Measurements from ENCODE around the gene RAB11FIP3. TPM values are rescaled to one million over a fixed set of nuclear protein-coding genes. Genes with fewer than 3 reads are reported as not detected.

RAB11FIP3 gene
- total and polyA plus RNA-seq, 10 of the 15 experiments (the other 5 are each of a cell fraction or from before 2014, with no cell fraction given): 1.2 to 27.3 (median 7.7) TPM

DNA sequence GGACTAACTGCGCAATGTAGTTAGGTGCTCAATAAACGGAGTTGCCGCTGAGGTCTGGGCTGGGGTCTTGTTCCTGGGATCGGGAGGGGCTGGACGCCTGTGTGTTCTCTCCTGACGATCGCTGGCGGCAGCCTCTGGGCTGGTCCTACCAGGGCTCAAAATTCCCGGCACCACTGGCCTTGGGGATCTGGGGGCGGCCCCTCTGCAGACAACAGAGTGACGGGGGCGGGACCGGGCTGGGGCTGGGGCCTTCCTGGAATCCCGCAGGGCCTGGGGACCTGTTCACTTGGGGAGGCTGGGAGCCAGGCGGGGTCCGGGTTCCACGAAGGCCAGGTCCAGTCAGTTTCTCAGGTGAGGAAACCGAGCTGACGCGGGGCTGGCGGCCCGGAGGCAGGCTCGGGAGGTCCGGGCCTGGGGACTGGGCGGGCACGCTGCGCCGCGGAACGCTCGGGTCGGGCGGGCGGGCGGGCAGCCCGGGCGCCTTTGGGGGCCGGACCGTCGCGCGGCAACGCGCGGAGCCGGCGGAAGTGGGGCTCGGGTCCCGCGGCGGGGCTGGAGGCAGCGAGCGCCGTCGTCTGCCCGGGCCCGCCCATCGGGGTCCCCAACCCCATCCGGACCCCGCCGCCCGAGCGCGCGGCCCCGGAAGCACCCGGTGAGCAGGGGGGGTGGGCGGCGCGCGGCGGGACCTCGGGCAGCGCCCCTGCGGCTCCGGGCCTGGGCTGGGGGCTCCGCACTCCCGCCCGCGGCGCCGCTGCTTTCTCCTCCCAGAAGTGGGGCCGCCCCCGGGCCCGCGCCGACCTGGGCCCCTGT, 144.2 kb downstream of the RAB11FIP3 start, which contains the start of gene PIGQ (continued):
- no peak for TF ChIP-seq SUZ12 (IDR thresholded peaks at IDR 0.05; ENCODE audit: unreplicated experiment)
- no peak; the same call in 1 of the 2 replicates for TF ChIP-seq DPF2 (IDR thresholded peaks at IDR 0.05)
- TF ChIP-seq SIX5 (IDR thresholded peaks at IDR 0.05; ENCODE audit: low read depth, low read length, severe bottlenecking): peak; percentile 33
- TF ChIP-seq MEF2A (IDR thresholded peaks at IDR 0.05; ENCODE audit: insufficient read depth, low read depth, low read length): 0 out of 2 replicates have a peak, but pooled peaks have one; percentile 8
- TF ChIP-seq, protein P1, sequence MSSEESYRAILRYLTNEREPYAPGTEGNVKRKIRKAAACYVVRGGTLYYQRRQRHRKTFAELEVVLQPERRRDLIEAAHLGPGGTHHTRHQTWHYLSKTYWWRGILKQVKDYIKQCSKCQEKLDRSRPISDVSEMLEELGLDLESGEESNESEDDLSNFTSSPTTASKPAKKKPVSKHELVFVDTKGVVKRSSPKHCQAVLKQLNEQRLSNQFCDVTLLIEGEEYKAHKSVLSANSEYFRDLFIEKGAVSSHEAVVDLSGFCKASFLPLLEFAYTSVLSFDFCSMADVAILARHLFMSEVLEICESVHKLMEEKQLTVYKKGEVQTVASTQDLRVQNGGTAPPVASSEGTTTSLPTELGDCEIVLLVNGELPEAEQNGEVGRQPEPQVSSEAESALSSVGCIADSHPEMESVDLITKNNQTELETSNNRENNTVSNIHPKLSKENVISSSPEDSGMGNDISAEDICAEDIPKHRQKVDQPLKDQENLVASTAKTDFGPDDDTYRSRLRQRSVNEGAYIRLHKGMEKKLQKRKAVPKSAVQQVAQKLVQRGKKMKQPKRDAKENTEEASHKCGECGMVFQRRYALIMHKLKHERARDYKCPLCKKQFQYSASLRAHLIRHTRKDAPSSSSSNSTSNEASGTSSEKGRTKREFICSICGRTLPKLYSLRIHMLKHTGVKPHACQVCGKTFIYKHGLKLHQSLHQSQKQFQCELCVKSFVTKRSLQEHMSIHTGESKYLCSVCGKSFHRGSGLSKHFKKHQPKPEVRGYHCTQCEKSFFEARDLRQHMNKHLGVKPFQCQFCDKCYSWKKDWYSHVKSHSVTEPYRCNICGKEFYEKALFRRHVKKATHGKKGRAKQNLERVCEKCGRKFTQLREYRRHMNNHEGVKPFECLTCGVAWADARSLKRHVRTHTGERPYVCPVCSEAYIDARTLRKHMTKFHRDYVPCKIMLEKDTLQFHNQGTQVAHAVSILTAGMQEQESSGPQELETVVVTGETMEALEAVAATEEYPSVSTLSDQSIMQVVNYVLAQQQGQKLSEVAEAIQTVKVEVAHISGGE (CRISPR knock-in tag; IDR thresholded peaks at IDR 0.05): peak; percentile 87
- TF ChIP-seq LARP7 (IDR thresholded peaks at IDR 0.05): peak; percentile 71
- TF ChIP-seq RCOR1 (conservative IDR thresholded peaks at IDR 0.05; ENCODE audit: low read depth, low read length): no peak
- TF ChIP-seq, protein P2, sequence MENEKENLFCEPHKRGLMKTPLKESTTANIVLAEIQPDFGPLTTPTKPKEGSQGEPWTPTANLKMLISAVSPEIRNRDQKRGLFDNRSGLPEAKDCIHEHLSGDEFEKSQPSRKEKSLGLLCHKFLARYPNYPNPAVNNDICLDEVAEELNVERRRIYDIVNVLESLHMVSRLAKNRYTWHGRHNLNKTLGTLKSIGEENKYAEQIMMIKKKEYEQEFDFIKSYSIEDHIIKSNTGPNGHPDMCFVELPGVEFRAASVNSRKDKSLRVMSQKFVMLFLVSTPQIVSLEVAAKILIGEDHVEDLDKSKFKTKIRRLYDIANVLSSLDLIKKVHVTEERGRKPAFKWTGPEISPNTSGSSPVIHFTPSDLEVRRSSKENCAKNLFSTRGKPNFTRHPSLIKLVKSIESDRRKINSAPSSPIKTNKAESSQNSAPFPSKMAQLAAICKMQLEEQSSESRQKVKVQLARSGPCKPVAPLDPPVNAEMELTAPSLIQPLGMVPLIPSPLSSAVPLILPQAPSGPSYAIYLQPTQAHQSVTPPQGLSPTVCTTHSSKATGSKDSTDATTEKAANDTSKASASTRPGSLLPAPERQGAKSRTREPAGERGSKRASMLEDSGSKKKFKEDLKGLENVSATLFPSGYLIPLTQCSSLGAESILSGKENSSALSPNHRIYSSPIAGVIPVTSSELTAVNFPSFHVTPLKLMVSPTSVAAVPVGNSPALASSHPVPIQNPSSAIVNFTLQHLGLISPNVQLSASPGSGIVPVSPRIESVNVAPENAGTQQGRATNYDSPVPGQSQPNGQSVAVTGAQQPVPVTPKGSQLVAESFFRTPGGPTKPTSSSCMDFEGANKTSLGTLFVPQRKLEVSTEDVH (IDR thresholded peaks at IDR 0.05; ENCODE audit: low read depth, partially characterized antibody): no peak
- no peak for TF ChIP-seq ZNF622 (IDR thresholded peaks at IDR 0.05)
- no peak for TF ChIP-seq EZH2 (IDR thresholded peaks at IDR 0.05; ENCODE audit: borderline replicate concordance, control insufficient read depth, low read depth, low read length)
- TF ChIP-seq NR2F1 (conservative IDR thresholded peaks at IDR 0.05): 0 out of 2 replicates have a peak, but pooled peaks have one; percentile 23
- no peak for TF ChIP-seq FOXK2 (IDR thresholded peaks at IDR 0.05)
- no peak for TF ChIP-seq RUNX3 (IDR thresholded peaks at IDR 0.05; ENCODE audit: low read length)
- TF ChIP-seq NKRF (conservative IDR thresholded peaks at IDR 0.05): peak; percentile 76
- TF ChIP-seq TARDBP (IDR thresholded peaks at IDR 0.05; ENCODE audit: borderline replicate concordance): no peak
- no peak for TF ChIP-seq NBN (IDR thresholded peaks at IDR 0.05)
- 0 out of 2 replicates have a peak, but pooled peaks have one; percentile 39 for TF ChIP-seq SMARCA5 (IDR thresholded peaks at IDR 0.05)
